CD4-positive, alpha-beta T cell treated with Interleukin-15 for 1 hour (primary cell): ENCODE data around the gene METTL5.
"Not testable (repeated sequence)": the region's sequence is repeated elsewhere in the genome, so short reads cannot be mapped to it uniquely, and the experiment has no call there.

ENCODE experiments used
- DNase-seq: peaks from one replicate; pipeline ENCODE4 v3.0.0-alpha.2; 2020

METTL5 gene

DNA sequence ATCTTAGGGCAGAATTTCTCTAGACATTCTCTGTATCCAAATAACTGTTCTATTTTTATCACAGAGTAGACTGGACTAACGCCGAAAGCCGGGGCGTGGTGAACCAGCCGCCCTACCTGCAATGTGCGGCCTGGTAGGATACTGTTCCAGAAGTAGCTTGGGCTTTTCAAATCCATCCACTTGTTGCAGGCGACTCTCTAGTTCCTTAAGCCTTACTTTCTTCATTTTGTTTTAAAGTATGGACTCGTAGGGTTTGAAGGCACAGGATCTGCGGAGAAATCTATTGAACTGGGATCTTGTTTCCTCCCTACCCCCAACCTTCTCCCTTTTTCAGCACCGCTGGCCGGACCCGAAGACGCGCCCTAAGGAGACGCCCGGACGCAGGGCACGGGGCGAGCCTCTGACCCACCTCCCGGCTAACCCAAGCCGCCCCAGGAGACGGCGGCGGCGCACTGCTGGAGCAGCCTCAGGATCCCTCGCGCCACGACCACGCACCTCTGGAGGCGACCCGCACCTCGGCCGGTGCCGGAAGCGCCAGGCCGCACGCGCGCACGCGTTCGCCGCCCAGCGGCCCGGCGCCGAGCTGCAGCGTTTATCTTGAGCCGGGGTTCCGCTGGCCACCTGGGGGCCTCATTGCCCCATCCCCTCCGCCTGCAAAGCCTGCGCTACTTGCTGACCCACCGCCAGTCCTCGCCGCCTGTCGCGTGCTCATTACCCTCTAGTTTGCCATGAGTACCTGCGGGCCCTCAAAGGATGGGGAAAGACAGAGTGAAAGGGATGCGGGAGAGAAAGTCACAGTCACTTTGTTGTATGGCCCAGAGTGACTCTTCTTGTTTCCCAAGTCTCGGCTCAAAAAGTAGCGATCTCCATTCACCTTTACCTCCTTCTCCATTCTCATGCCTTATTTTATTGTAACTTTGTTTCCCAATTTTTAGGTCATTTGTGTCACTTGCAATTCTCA lies at the start of gene METTL5:
METTL5 (minus strand) TSS at position 533 of the 961 bp plus-strand sequence; CDS start at position 225, 308 bp downstream.
- DNase-seq: peak; percentile 69

DNA sequence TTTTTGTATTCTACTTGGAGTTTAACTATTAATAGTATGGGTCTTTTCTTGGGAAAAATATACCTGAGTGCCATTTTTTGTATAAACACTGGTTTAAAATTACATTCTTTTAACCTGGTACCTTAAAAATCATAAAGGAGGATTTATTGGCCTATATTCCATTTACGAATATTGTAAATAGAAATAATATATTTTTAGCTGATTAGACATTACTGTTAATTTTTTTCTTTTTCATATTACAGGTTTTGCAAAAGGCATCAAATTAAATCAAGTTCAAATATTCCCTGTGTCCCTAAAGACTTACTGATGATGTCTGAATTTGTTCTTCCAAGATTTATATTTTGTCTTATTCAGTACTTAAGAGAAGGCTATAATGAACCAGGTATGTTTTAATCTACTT lies 47.3 kb upstream of the METTL5 start:
- no peak for DNase-seq

DNA sequence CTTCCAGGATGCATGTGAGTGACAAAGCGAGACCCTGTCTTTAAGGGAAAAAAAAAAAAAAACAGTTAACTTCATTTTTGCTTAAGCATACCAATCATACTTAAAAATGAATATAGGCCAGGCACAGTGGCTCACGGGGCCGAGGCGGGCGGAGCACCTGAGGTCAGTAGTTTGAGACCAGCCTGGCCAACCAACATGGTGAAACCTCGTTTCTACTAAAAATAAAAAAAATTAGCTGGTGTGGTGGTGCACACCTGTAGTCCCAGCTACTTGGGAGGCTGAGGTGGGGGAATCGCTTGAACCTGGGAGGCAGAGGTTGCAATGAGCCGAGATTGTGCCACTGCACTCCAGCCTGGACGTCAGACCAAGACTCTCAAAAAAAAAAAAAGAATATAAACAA lies 46.7 kb upstream of the METTL5 start:
- DNase-seq: not testable (repeated sequence)

DNA sequence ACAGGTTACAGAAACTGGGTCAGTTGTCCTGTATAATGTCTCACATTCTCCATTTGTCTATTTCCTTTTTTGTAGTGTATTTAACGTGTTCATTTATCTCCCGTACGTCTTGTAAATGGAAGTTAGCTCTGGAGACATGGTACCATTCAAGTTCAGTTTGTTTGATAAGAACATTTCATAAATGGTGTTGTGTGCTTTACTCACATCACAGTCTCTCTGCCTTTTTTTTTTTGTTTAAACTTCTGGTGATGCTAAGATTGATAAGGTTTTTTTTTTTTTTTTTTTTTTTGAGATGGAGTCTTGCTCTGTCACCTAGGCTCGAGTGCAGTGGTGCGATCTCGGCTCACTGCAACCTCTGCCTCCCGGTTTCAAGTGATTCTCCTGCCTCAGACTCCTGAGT lies 44.2 kb upstream of the METTL5 start:
- DNase-seq: no peak

DNA sequence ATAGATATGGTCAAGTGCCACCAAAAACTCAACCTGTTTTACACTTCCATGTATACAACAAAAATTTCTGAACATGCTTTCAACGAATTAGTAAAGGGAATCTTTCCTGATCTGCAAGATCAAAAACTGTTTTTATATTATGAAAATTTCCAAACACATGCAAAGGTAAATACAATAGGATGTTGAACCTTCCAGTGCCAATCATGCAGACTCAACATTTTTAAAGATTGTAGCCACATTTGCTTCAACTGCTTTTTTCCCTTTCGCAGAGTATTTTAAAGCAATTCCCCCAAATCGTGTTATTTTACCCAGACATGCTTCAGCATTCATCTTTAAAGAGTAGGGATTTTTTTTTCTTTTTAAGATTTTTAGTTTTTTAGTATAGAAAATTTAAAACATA lies 42.9 kb upstream of the METTL5 start:
- no peak for DNase-seq

DNA sequence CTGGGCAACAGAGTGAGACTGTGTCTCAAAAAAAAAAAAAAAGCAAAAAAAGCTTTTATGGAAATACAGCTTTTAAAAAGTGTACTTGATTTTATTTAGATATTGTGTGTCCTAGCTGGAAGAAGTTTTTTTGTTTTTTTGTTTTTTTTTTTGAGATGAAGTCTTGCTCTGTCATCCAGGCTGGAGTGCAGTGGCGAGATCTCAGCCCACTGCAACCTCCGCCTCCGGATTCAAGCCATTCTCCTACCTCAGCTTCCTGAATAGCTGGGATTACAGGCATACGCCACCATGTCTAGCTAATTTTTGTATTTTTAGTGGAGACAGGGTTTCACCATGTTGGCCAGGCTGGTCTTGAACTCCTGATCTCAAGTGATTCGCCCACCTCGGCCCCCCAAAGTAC lies 41.5 kb upstream of the METTL5 start:
- not testable (repeated sequence) for DNase-seq

DNA sequence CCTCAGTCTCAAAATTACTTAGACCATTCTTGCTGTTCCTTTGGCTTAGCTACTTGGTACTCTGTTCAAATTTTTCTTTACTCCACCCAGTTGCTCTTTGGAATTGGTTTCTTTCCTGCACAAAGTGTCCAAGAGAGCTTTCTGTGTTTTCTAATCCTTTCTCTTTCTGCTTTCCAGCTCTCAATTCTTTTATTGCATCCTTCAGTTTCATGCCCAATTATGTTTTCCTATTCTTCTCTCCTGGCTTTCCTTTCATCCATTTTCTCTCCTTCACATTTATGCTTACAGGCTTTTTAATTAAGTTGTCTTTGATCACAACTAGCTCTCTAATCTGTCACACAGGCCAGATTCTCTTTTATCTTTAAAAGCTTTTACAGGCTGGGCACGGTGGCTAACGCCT lies 40.8 kb upstream of the METTL5 start:
- no peak for DNase-seq

DNA sequence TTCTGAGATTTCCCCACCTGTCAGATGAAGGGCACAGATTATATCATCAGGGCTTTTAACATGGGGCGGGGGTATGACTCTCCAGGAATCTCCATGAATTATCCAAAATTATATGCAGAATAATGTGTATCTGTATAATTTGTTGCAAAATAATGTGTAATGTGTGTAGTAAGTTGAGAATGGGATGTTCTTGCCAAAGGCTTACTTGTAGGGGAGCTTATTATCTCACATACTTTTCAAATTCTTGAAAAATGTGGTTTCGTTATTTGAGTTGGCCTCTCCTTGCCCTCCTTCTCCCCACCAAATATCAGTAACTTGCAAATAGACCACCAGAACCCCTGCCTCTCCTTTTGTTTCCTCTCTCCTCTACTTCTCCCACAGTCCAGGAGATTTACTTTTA lies 38.1 kb upstream of the METTL5 start:
- DNase-seq: no peak

DNA sequence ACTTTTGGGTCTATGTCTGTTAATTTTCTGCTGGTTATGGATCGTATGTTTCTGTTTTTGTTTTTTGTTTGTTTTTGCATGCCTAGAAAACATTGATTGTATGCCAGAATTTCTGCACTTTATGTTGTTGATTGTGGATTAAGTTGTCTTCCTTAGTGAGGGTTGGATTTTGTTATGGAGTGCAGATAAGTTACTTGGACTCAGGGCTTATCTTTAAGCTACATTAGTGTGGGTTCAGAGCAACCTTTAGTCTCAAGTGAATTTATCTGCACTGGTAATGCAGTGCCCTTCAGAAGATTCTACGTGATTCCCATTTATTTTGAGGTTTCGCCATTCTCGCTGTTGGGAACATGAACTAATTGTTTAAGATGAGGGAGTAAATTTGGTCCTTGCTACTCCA lies 35.4 kb upstream of the METTL5 start:
- DNase-seq: no peak

DNA sequence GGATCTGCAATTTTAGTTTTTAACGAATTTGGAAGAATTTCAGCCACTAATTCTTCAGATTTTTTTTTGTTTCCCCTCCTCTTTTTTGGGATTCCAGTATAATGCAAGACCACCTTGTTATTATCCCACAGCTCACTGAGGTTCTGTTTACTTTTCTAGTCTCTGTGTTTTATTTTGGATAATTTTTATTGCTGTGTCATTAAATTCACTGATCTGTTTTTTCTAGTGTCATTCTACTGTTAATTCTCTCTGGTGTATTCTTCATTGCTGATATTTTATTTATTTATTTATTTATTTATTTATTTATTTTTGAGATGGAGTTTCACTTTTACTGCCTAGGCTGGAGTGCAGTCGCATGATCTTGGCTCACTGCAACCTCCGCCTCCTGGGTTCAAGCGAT lies 34.7 kb upstream of the METTL5 start:
- DNase-seq: no peak

DNA sequence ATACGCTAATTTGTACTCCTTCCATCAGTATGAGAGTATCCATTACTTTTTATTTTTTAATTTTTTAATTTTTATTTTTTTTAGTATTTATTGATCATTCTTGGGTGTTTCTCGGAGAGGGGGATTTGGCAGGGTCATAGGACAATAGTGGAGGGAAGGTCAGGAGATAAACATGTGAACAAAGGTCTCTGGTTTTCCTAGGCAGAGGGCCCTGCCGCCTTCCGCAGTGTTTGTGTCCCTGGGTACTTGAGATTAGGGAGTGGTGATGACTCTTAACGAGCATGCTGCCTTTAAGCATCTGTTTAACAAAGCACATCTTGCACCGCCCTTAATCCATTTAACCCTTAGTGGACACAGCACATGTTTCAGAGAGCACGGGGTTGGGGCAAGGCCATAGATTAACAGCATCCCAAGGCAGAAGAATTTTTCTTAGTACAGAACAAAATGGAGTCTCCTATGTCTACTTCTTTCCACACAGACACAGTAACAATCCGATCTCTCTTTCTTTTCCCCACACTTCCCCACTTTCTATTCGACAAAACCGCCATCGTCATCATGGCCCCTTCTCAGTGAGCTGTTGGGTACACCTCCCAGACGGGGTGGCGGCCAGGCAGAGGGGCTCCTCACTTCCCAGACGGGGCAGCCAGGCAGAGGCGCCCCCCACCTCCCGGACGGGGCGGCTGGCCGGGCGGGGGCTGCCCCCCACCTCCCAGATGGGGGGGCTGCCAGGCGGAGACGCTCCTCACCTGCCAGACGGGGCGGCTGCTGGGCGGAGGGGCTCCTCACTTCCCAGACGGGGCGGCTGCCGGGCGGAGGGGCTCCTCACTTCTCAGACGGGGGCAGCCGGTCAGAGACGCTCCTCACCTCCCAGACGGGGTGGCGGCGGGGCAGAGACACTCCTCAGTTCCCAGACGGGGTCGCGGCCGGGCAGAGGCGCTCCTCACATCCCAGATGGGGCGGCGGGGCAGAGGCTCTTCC lies 30.9 kb upstream of the METTL5 start:
- not testable (repeated sequence) for DNase-seq

DNA sequence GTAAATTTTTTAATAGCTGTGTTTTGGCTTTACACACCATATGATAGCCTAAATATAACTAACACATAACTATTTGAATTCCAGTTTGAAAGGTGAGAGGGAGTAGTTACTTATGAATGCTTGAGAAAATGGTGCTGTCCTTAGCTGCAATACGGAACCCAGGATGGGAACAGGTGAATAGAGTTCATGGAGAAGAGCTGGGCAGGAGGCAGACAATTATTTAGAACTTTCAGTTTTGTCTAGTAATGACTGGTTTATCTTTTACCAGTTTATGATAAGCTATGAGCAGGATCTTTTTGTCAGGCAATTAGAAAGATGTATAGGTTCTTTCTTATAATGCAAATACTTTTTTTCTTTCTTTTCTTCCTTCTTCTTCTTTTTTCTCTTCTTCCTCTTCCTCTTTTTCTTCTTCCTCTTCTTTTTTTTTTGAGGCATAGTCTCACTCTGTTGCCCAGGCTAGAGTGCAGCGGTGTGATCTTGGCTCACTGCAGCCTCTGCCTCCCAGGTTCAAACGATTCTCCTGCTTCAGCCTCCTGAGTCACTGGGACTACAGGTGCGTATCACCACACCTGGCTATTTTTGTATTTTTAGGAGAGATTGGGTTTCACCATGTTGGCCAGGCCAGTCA lies 28.4 kb upstream of the METTL5 start:
- no peak for DNase-seq

DNA sequence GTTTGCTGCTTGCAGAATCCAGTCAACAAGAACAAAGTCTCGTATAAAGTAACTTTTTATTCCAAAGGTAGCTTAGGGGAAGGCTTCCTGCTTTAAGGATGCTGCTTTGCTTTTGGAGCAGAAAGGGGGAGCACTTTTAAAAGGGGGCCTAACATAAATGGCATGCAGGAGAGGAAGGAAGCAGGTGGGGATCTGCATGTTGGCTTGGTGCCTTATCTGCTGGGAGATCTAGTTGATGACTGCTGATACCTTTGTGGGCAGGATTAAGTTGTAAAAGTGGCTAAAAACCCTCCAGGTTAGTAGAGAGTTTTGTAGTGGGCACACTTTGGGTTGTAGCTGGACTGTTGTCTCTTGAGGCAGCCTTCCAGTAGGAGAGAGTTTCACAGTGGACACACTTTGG lies 25.0 kb upstream of the METTL5 start:
- DNase-seq: no peak

DNA sequence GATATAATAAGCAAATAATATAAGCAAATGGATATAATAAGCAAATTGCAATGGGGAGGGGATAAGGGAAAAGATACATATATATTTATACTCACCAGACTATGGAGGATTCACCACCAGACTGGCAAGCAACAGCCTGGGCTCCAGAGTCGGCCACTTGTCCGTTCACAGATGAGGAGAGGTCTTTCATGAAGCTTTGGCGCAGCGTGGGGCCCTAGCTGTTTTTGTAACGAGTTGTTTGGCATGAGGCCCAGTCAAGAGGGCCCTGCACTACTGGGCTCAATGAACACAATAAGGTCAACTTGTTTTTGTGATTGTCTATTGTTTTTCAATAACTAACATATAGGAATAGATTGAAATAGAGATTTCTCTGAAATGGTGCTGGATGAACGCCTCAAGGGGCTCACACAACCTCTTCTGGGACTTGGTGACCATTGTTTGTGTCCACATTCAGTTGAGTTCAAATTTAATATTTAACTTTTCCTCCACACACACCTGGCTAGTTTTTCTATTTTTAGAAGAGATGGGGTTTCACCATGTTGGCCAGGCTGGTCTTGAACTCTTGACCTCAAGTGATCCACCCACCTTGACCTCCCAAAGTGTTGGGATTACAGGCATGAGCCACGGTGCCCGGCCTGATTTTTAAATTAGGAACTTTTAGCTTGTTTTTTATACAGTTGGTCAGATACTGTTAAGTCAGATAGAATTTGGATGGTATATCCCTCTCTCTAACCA lies 24.4 kb upstream of the METTL5 start:
- DNase-seq: not testable (repeated sequence)

DNA sequence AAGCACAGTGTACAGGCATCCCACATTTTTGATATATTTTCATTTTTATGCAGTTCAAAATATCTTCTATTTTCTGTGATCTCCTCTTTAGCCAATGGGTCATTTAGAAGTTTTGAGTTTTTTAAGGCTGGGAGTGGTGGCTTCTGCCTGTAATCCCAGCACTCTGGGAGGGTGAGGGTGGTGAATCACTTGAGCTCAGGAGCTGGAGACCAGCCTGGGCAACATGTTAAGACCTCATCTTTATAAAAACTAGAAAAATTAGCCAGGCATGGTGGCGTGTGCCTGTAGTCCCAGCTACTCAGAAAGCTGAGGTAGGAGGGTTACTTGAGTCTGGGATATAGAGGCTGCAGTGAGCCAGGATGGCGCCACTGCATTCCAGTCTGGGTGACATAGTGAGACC lies 20.3 kb upstream of the METTL5 start:
- DNase-seq: no peak

DNA sequence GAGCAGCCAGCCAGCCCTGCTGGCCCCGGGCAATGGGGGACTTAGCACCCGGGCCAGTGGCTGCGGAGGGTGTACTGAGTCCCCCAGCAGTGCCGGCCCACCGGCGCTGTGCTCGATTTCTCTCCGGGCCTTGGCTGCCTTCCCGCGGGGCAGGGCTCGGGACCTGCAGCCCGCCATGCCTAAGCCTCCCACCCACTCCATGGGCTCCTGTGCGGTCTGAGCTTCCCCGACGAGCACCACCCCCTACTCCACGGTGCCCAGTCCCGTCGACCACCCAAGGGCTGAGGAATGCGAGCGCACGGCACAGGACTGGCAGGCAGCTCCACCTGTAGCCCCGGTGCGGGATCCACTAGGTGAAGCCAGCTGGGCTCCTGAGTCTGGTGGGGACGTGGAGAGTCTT lies 16.9 kb upstream of the METTL5 start:
- not testable (repeated sequence) for DNase-seq

DNA sequence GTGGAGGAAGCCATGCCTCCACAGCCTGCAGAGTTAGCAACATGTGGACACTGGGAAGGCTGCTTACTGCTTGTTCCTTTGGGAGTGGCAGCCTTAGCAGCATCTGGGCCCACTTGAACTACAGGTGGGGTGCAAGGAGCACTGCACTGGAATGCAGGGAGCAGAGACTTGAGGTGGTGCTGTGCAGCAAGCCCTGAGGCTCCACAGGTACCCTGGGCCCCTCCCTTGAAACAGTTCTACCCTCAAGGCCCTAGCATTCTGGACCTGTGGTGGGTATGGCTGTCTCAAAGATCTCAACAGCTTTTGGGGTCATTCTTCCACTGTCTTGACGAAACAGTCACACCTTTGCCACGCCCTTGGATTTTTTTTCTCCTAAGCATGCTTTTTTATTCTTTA lies 16.0 kb upstream of the METTL5 start:
- DNase-seq: no peak

DNA sequence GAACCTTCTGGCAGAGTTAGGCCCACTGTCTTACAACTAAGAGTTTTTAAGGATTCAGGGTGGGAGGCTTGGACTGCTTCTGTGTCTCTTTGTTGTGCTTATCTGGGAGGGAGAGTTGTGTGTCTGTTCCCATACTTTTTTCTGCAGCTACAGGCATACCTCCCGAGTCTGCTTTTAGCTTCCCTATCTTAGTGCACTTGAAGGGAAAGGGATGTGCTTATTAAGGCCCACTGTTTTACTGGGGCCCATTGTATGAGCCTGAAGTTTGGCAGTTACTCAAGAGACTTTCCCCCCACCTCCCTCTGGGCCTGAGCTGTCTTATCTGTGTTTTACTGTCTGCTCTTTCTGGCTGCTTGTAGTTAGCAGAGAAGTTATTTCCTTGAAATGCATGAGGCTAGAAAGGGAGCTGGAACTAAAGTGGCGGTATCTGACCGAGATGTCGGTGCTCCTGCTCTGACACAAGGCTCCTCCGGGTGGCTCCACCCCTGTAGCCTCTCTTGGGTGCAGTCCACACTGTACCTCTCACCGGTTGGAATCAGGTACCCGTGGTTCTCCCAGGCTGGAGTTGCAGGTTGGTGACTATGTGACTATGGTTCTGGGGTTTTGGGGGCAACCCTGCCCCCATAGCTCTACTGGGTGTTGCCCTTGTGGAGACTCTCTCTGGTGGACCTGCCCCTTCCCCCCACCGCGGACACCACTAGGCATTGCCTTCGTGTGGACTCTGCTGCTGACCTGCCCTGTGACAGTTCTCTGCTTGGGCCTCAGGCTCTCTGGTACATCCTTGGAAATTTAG lies 15.4 kb upstream of the METTL5 start:
- DNase-seq: no peak

DNA sequence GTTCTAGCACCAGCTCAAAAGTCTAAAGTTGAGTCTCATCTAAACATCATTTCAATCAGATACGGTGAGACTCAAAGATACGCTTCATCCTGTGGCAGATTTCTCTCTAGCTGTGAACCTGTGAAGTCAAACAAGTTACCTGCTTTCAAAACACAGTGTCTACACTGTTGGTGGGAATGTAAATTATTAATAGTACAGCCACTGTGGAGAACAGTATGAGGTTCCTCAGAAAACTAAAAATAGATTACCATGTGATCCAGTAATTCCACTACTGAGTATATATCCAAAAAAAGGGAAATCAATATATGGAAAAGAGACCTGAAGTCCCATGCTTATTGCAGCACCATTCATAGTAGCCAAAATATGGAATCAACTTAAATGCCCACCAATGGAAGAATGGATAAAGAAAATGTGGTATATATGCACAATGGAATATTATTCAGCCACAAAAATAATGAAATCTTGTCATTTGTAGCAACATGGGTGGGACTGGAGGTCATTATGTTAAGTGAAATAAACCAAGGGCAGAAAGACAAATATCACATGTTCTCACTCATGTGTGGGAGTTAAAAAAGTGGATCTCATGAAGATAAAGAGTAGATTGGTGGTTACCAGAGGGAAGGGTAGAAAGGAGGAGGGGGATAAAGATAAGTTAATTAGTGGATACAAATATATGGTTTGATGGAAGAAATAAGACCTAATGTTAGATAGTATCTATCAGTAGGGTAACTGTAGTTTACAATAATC lies 14.2 kb upstream of the METTL5 start:
- DNase-seq: no peak

DNA sequence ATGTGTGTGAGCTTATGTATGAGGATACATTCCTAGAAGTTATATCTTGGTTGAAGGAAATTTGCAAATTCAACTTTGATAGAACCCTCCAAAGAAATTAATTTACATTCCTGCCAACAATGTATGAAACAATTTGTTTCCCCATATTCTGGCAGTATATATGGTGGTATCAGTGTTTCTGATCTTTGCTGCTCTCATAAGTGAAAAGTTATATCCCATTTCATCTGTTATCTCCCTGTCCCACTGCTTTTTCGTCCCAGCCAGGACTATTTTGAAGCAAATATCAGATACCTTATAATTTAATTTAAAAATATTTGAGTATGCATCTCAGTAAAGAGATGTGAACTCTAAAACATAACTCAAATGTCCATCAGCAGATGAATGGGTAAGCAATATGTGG lies 9.7 kb upstream of the METTL5 start:
- no peak for DNase-seq
